RCC 7860 (cell line): ENCODE results near the gene NCS1.

Experiments used
- DNase-seq: peaks from one replicate; pipeline ENCODE4 v3.0.0-alpha.2; 2015; ENCODE audit warnings: low spot score
- FAIRE-seq: peaks from 2 replicates; lab custom pipeline; 2012; peaks lifted over from hg19 to GRCh38; lab: Jason Lieb, UNC

NCS1 gene

GRCh38 chr9:130172161-130172857 lies at the start of gene NCS1:
Gene NCS1, plus strand, starts transcription at chr9:130172404. Its CDS starts 260 bp downstream, at chr9:130172664.
- DNase-seq (peak; percentile 59), FAIRE-seq (no peak)

GRCh38 chr9:130122456-130122855 lies 49.7 kb upstream of the NCS1 start:
- no peak for FAIRE-seq
- no peak for DNase-seq

GRCh38 chr9:130124085-130124860 lies 47.9 kb upstream of the NCS1 start:
- no peak for FAIRE-seq
- DNase-seq = no peak

GRCh38 chr9:130126721-130127433 lies 45.3 kb upstream of the NCS1 start:
- FAIRE-seq (no peak), DNase-seq (no peak)

- peak; percentile 70 for DNase-seq
Observed at GRCh38 chr9:130128251-130128650, 44.0 kb upstream of the NCS1 start.

GRCh38 chr9:130128733-130129431 lies 43.3 kb upstream of the NCS1 start:
- FAIRE-seq (peak; percentile 97), DNase-seq (peak; percentile 97)

More at GRCh38 chr9:130128251-130128650, 44.0 kb upstream of the NCS1 start:
- FAIRE-seq = peak; percentile 83

- no peak for DNase-seq
- FAIRE-seq = no peak
Observed at GRCh38 chr9:130129432-130130061, 42.7 kb upstream of the NCS1 start.

GRCh38 chr9:130132746-130133145 lies 39.5 kb upstream of the NCS1 start:
- FAIRE-seq (no peak), DNase-seq (no peak)

GRCh38 chr9:130137081-130137640 lies 35.0 kb upstream of the NCS1 start:
- no peak for FAIRE-seq
- no peak for DNase-seq

- FAIRE-seq (no peak), DNase-seq (peak; percentile 83)
Observed at GRCh38 chr9:130137641-130138081, 34.5 kb upstream of the NCS1 start.

- DNase-seq (peak; percentile 97), FAIRE-seq (peak; percentile 90)
Observed at GRCh38 chr9:130138171-130138653, 34.0 kb upstream of the NCS1 start.

GRCh38 chr9:130138791-130139190 lies 33.4 kb upstream of the NCS1 start:
- FAIRE-seq = peak; percentile 93
- DNase-seq = peak; percentile 93

GRCh38 chr9:130139251-130139650 lies 33.0 kb upstream of the NCS1 start:
- no peak for DNase-seq
- no peak for FAIRE-seq

- no peak for FAIRE-seq
- DNase-seq = no peak
Observed at GRCh38 chr9:130140706-130141105, 31.5 kb upstream of the NCS1 start.

- FAIRE-seq (no peak), DNase-seq (no peak)
Observed at GRCh38 chr9:130142056-130142455, 30.1 kb upstream of the NCS1 start.

GRCh38 chr9:130142641-130143040 lies 29.6 kb upstream of the NCS1 start:
- FAIRE-seq (no peak), DNase-seq (no peak)

GRCh38 chr9:130143279-130143893 lies 28.8 kb upstream of the NCS1 start:
- DNase-seq (peak; percentile 30), FAIRE-seq (no peak)

GRCh38 chr9:130143958-130144366 lies 28.2 kb upstream of the NCS1 start:
- DNase-seq (peak; percentile 86), FAIRE-seq (peak; percentile 90)

GRCh38 chr9:130144703-130145102 lies 27.5 kb upstream of the NCS1 start:
- no peak for FAIRE-seq
- DNase-seq = no peak
